Endometrial microvascular endothelial cells (primary cell): ENCODE results near the gene ARIH2. TPM values are rescaled to one million over a fixed set of nuclear protein-coding genes. Genes with fewer than 3 reads are reported as not detected.
"Not testable (repeated sequence)": the region's sequence is repeated elsewhere in the genome, so short reads cannot be mapped to it uniquely, and the experiment has no call there.

Experiments used
- in situ Hi-C: cut with HindIII; loops from 2 replicates; pipeline ENCODE4 v1.10.0; 2017; ENCODE audit warnings: low sequenced_read_pairs, low pct_unique_long_range_greater_than_20kb; ENCODE audit errors: inconsistent ontology term
- total RNA-seq: library from RNA; depleted of rRNA; stranded (reverse); fragments of >200 nt; gene quantifications from one replicate; pipeline ENCODE4 v1.2.3, GENCODE V29; 2015; ENCODE audit errors: inconsistent ontology term

Gene ARIH2
- 53.2 TPM for total RNA-seq

DNA sequence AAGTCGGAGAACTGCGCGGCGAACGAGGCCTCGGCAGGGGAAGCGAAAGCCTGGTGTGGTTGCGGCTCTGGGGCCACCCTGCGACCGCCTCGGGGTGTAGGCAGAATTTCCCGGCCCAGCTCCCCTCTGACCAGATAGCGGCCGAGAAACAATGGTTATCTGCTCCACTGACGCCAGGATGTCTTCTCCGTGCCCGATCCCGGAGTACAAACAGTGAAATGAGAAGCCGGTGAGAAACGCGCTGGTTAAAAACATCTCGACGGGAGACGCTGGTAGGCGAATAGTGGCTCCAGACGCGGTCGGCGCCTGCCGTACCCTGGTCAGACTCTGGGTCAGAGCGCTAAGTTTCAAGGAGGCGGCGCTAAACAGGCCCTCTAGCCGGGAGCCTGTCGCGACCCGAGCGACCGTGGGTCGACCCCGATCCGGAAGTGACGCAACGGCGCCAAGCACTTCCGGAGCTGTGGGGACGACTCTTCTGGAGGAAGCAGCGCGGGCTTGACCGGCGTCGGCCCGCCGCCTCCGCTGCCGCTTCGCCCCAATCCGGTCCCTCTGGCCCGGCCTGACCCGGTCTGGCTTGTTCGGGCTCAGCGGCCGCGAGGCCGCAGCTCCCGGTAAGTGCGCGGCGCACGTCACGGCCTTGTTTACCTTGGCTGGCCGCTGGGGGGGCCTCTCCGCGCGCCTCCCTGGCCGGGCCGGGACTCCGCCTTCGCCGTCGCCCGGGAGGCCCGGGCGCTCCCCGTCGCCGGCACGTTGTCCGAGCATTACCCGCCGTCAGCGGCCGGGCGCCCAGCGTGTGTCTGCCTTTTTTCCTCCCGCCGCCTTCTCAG, at the start of gene ARIH2:
Gene ARIH2, plus strand, starts transcription at position 455 of the 827 bp plus-strand sequence. CDS start 8,717 bp downstream, outside the sequence.
- in situ Hi-C loops = no loop called here

DNA sequence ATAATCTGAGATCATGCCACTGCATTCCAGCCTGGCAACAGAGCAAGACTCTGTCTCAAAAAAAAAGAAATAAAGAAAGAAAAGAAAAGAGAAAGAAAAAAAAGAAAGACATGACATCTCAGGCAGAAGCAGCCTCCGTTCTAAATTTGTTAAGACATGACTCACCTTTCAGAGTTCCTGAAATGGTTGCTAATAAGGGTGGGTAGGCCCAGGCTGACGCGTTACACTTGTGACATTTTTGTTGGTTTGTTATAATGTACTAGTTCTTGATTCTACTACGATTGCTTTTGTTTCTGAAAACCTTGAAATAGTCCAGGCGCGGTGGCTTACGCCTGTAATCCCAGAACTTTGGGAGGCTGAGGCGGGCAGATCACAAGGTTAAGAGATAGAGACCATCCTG, 41.0 kb upstream of the ARIH2 start:
- in situ Hi-C loops = no loop called here

DNA sequence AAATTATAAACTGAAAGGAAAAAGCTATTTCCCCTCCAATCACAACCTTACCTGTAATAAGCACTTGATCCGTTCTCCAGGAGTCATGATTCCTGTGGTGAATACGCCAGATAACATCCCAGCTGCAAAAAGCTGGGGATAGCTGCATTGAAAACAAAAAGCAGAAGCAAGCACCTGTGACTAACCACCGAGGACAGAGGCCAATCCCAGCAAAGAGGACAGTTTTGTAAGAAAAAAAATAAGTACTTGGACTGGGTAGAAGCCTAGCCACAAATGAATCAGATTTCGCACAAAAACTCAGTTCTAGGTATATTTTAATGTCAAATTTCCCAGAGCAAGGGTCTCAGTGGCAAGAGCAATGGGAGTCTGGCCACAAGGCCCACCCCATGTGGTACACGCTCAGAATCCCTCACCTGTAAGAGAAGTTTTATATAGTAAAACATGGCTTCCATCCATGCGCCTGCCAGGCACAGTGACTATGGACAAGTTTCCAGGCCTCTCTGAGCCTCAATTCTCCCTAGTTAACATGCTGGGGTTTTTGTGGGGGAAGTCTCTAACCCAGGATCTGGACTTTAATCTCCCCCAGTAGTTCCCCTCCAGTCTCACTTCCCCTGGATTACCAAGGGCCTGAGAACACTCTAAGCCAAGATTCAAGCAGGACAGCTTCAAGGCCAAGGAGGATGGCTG, 39.2 kb upstream of the ARIH2 start:
- in situ Hi-C loops = no loop called here

DNA sequence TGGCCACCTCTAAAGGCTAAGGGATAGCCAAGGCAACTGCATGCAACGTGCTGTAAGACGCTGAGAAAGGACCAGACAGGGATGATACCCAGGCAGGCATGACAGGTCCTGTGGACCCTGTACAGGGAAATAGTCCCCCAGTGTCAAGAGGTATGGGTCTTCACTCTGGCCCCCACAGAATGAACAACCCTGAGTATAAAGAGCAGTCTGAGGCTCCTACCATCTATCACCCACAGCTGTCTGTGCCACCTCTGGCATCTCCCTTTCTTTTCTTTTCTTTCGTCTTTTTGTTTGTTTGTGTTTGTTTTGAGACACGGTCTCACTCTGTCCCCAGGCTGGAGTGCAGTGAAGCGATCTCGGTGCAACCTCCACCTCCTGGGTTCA, 38.7 kb upstream of the ARIH2 start:
- in situ Hi-C loops = no loop called here

DNA sequence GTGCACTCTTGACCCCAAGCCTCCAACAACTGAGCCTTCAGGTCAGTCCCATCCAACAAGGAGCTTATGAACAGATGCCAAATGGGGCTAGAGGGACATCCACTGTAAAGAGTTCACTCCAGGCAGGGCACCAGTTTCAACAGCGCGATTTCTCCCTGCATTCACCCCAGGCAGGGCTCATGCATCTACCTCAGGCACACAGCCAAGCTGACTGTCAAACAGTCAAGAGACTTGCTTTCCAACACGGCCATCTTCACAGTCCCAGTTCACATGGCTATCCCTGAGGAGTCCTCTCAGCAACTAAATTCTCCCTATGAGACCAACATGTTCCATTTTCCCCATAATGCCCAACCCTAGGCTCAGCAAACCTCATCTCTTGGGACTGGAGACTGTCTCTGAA, 37.6 kb upstream of the ARIH2 start:
- in situ Hi-C loops = no loop called here

DNA sequence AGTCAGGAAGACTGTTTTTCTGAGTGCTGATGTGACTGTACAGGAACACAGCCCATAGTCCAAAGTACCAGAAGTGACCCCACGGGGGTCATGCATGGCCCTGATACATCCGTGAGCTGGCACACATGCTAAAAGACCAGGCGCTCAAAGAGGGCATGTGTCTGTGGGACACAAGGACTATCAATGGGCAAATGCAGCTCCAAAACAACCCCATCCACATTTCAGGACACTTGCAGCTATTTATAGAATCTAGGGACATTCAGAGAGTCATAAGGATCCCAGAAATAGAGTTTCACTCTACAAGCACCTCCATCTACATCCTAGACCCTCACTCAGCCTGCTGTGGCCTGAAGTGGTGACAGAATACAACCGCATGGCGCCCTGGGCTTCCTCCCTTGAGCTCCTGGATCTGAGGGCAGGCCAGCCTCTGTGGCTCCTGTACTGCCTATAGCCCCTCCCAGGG, 37.0 kb upstream of the ARIH2 start:
- in situ Hi-C loops = no loop called here

GRCh38 chr3:48885753-48886152, 32.9 kb upstream of the ARIH2 start:
- in situ Hi-C loops = no loop called here

DNA sequence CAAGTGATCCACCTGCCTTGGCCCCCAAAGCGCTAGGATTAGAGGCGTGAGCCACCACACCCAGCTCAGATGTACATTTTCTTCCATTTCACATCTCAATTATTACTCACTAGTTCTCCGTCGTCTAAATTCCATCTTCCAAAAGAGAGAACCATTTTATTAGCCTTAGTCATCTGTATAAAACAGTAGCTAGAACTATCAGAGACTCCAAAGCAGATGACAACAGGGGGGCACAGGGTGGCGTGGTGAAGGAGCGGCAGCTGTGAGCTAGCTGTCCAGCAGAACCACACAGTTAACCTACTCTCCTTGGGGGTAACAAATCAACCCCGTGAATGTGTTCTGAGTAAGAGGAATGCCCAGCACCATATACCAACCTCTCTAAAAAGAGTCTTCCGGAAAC, 27.0 kb upstream of the ARIH2 start:
- in situ Hi-C loops = no loop called here

- in situ Hi-C loops = no loop called here
Observed at GRCh38 chr3:48894516-48894915, 24.1 kb upstream of the ARIH2 start.

- in situ Hi-C loops = no loop called here
Observed at GRCh38 chr3:48896936-48897335, 21.7 kb upstream of the ARIH2 start.

DNA sequence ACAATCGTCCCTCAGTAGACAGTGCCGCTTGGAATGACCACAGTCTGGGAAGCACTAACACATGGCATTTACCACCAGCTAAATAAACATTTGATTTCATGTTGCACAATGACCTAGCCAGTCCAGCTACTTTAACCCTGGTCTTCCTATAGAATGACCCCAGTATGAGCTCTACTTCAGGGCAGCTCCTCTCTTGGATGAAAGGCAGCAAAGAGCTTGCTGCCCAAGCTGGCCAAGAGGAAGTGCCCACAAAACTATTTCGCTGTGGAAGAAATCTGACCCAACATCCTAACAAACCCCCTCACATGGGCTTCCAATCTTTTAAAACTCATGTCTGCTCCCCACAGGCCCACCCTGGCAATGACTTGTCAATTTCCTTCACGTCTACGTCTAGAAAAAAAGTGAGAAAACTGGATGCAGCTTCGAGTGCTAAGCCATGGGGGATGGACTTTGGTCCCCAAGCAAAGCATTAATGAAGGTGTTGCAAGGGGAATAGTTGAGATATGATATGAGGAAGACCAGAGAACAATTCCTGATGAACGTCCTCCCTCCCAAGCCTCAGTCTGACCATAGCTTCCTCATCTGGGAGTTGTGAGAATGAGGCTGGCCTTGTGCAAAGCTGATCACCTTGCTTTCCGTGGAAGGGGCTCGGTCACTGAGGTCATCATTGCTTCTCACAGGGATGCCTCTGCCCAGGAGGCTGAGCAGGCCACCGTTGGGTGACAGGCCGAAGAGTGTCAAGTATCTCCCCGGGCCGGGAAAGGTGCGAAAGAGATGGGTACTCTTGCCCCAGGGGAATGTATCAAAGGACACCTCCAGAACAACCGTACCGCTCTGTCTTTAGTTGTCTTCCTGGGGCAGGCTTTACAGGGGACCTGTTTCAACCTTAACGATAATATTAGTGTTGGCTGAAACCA, 20.9 kb upstream of the ARIH2 start:
- in situ Hi-C loops = no loop called here

DNA sequence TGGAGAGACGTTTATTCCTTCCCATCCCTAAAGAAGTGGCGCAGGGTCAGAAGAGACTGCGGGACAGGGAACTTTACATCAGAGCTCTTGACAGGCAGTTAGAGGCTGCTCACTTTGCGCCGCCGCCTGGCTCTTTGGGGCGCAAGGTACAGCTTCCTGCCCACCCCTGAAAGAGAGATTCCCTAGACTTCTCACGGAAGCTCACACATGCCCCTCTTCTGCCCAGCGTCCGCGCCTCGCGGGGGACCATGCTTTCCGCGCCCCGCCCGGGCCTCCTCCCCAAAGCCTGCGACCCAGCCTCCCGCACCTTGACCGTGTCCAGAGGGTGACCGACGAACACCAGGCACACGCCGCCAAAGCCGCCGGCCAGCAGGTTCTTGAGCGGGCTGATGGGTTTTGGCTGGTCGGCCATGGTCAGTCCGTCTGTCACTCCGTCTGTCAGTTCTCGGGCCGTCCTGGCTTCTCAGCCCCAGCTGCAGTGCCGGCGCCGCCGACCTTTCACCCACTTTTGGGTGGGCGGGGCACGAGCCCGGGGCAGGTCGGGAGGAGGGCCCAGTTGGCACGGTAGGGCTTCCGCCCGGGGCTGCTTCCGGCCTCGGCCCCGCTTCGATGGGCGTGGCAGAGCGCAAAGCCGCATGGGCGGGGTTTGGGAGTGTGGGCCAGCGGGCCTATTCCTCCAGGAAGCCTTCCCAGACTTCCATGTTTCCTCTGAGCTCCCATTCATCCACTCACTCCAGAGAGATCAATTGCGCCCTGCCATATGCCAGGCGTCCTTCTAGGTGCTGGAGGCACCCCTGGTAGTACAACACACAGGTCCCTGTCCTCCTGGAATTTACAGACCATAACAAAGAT, 20.0 kb upstream of the ARIH2 start, which contains the start of gene SLC25A20:
Gene SLC25A20, minus strand, starts transcription at position 500 of the 852 bp plus-strand sequence. Its CDS starts 88 bp downstream, at position 412.
- in situ Hi-C loops = no loop called here

DNA sequence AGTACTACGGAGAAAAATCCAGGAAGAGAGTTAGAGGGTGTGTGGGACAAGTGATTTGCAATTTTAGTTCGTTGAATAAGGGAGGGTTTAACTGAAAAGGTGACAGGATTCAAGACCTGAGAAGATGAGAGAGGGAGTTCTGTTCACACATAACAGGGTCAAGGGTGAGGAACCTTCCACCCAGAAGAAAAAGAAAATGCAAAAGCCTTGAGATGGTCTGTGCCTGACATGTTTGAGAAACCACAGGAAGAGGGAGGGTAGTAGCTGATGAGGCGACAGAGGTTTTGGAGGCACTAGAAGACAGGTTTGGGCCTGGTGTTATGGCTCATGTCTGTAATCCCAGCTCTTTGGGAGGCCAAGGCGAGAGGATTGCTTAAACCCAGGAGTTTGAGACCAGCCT, 19.4 kb upstream of the ARIH2 start:
- in situ Hi-C loops = no loop called here

DNA sequence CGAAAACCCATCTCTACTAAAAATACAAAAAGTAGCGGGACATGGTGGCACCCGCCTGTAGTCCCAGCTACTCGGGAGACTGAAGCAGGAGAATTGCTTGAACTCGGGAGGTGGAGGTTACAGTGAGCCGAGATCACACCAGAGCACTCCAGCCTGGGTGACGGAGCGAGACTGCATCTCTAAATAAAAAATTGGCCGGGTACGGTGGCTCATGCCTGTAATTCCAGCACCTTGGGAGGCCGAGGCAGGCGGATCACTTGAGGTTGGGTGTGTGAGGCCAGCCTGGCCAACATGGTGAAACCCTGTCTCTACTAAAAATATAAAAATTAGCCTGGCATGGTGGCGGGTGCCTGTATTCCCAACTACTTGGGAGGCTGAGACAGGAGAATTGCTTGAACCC, 11.6 kb upstream of the ARIH2 start:
- in situ Hi-C loops = not testable (repeated sequence)

GRCh38 chr3:48915296-48915695, 3.3 kb upstream of the ARIH2 start:
- in situ Hi-C loops = no loop called here

GRCh38 chr3:48919215-48920138, 835 bp downstream of the ARIH2 start:
- in situ Hi-C loops = no loop called here
